OCI-LY3 (cell line): ENCODE data around the gene AP2A2.

Experiments
- H2AFZ ChIP-seq: fragments of 200-600, 300-600 bp; shearing (Covaris generic); 2 replicates; pipeline ENCODE4 v1.6.0; 2014; ENCODE audit warnings: antibody characterized with exemption, low read depth, low read length
- H3K27ac ChIP-seq: fragments of 200-600, 300-600 bp; sonication (generic); 2 replicates; pipeline ENCODE4 v1.5.1; 2014; ENCODE audit warnings: mild to moderate bottlenecking, low read length, moderate library complexity, mixed read lengths
- H3K27me3 ChIP-seq: fragments of 200-600, 300-600 bp; sonication (generic); 2 replicates; pipeline ENCODE4 v1.6.1; 2014; ENCODE audit warnings: low read depth, low read length, mixed read lengths
- H3K36me3 ChIP-seq: fragments of 200-600, 300-600 bp; sonication (generic); replicated peaks from 2 replicates; pipeline ENCODE3; 2014; ENCODE audit warnings: low read depth, low read length, mixed read lengths
- H3K4me1 ChIP-seq: fragments of 300-600, 200-600 bp; sonication (generic); 2 replicates; pipeline ENCODE4 v1.6.1; 2014; ENCODE audit warnings: low read length, mixed read lengths
- H3K4me2 ChIP-seq: fragments of 200-600, 300-600 bp; sonication (generic); 2 replicates; pipeline ENCODE4 v1.6.1; 2014; ENCODE audit warnings: low read length, mixed read lengths
- H3K4me3 ChIP-seq: fragments of 300-600, 200-600 bp; sonication (generic); 2 replicates; pipeline ENCODE4 v1.5.1; 2014; ENCODE audit warnings: antibody characterized with exemption, mild to moderate bottlenecking, low read length, moderate library complexity
- H3K79me2 ChIP-seq: fragments of 300-600, 200-600 bp; shearing (Covaris generic); 2 replicates; pipeline ENCODE4 v1.6.1; 2014; ENCODE audit warnings: mild to moderate bottlenecking, low read length, mixed read lengths
- H3K9ac ChIP-seq: fragments of 300-600, 200-600 bp; shearing (Covaris generic); 2 replicates; pipeline ENCODE4 v1.6.0; 2014; ENCODE audit warnings: mild to moderate bottlenecking, low read length, moderate library complexity
- H3K9me3 ChIP-seq: fragments of 200-600, 300-600 bp; shearing (Covaris generic); 2 replicates; pipeline ENCODE4 v1.6.1; 2014; ENCODE audit warnings: low read length, mixed read lengths; ENCODE audit not compliant: insufficient read depth
- H4K20me1 ChIP-seq: fragments of 200-600, 300-600 bp; sonication (generic); 2 replicates; pipeline ENCODE4 v1.6.1; 2016; ENCODE audit warnings: low read length, mixed read lengths; ENCODE audit not compliant: insufficient read depth
- EZH2phosphoT487 ChIP-seq: fragments of 200-600 bp; shearing (Covaris generic); IDR thresholded peaks from 2 replicates; pipeline ENCODE4 v1.6.1; 2018; ENCODE audit warnings: antibody characterized with exemption, mixed run types, low read depth
- TF ChIP-seq, protein P1 (sequence below): fragments of 200-600, 300-600 bp; sonication (generic); IDR thresholded peaks from 2 replicates; pipeline ENCODE4 v1.5.1; 2014; ENCODE audit warnings: antibody characterized with exemption, low read length, low read depth

The AP2A2 gene

DNA sequence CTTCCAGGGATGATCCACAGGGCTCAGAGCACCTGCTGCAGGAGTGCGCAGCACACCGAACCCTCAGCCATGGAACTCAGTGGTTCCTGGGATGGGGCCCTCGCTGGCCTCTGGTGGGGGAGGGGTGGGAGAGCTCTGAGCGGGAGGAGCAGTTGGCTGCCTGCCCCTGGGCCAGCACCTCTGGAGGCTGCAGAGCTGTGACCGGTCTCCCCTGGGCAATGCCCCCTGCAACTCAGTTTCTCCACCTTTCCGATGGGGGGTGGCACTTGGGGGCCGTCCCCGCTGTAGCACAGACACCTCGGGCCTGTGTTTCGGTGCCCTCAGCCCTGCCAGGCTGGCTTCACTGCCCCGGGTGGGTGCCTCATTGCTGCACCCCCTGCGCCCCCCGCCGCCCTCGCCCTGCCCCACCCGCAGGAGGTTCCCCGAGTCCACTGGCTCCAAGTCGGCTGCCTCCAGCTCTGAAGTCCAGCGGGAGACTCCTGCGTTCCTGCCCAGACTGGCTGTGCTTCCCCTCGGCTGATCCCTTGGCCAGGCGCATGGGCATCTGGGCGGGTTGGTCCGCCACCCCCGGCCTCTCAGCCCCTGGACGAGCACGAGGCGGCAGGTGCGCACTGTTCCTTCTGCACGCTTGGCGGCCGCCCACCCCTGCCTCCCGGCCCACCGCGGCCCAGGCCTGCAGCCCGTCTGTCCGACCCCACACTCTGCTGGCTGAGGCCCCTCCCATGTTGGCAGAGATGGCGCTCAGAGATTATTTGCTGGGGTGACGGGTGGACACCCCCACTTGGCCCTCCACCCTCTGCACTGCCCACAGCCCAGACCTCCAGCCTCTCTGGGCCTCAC, 109.0 kb downstream of the AP2A2 start:
- no peaks in the 10 kb centered on the region for H3K4me1 ChIP-seq
- H3K36me3 ChIP-seq: no peaks in the 10 kb centered on the region
- H3K27ac ChIP-seq: no peak overlapping the region
- TF ChIP-seq, protein P1, sequence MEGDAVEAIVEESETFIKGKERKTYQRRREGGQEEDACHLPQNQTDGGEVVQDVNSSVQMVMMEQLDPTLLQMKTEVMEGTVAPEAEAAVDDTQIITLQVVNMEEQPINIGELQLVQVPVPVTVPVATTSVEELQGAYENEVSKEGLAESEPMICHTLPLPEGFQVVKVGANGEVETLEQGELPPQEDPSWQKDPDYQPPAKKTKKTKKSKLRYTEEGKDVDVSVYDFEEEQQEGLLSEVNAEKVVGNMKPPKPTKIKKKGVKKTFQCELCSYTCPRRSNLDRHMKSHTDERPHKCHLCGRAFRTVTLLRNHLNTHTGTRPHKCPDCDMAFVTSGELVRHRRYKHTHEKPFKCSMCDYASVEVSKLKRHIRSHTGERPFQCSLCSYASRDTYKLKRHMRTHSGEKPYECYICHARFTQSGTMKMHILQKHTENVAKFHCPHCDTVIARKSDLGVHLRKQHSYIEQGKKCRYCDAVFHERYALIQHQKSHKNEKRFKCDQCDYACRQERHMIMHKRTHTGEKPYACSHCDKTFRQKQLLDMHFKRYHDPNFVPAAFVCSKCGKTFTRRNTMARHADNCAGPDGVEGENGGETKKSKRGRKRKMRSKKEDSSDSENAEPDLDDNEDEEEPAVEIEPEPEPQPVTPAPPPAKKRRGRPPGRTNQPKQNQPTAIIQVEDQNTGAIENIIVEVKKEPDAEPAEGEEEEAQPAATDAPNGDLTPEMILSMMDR: no peak
- no peak for TF ChIP-seq EZH2phosphoT487
- H4K20me1 ChIP-seq: no peaks in the 10 kb centered on the region
- H3K4me2 ChIP-seq: no peak overlapping the region
- H3K9ac ChIP-seq: no peak overlapping the region
- H2AFZ ChIP-seq: no peak overlapping the region
- no peaks in the 10 kb centered on the region for H3K27me3 ChIP-seq
- H3K79me2 ChIP-seq: no peaks in the 10 kb centered on the region
- H3K9me3 ChIP-seq: no peaks in the 10 kb centered on the region
- no peak overlapping the region for H3K4me3 ChIP-seq

DNA sequence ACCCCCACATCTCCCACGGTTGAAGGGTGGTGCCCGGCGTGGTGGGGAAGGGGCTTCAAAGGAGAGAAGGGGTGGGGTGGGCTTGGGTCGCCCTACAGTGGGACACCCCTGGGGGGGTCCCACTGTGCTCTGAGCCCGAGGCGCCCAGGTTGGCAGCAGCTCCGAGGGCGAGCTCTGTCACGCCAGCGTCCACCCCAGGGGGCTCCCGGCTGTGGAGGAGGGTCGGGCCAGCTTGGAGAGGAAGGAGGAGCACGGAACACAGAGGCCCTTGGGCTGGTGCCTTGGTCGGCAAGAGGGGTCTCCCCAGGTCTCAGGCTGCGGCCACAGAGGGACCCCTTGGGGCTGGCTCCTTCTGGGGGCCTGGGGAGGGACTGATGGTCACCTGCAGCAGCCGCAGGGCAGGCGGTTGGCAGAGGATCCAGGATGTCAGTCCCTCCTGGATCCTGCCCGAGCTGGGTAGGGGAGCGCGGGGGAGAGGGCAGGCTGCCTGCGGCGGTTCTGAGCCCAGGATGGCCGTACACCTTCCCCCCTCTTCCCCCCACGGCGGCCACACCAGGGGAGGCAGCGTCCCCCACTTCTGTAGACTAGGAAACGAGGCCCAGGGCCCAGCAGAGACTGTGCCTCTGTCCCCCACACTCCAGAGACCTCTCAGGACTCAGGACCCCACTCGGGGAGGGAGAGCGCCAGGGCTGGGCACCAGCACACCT, 110.1 kb downstream of the AP2A2 start:
- Histone ChIP-seq H3K36me3 (no peaks in the 10 kb centered on the region), H3K27ac (no peak overlapping the region), H2AFZ (no peak overlapping the region), H4K20me1 (no peaks in the 10 kb centered on the region), H3K4me1 (no peaks in the 10 kb centered on the region), H3K4me3 (no peak overlapping the region), H3K27me3 (no peaks in the 10 kb centered on the region), H3K4me2 (no peak overlapping the region), H3K79me2 (no peaks in the 10 kb centered on the region), H3K9ac (no peak overlapping the region), H3K9me3 (no peaks in the 10 kb centered on the region)
- TF ChIP-seq, protein P1: no peak
- no peak for TF ChIP-seq EZH2phosphoT487

DNA sequence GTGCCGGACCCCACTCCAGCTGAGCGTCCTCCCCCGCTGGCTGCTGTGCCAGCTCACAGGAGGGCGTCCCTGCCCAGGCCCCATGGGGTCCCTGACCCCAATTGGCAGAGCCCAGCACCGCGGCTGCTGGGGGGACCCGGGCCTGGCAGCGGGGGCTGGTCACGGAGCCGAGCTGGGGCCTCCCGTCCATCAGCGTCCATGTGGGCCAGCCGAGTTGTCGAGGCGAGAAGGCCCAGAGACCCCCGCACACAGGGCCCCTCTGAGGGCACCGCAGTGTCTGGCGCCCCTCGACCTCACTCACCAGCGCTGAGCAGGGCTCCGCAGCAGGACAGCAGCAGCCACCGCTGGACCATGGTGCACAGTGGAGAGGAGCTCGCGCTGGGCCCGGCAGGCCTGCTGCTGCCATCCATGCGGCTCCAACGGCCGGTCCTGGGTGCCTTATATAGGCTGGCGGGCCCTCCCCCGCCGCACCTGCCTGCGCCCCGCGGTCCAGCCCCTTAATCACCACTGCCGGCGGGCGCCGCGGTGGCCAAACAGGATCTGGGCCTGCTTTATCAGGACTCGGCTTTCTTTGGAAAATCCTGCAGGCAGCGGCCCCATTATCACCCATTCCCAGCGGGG, 110.7 kb downstream of the AP2A2 start, which contains the start of gene MUC6:
Gene MUC6, minus strand, starts transcription at position 416 of the 621 bp plus-strand sequence. Its CDS starts 63 bp downstream, at position 353.
- no peaks in the 10 kb centered on the region for H3K9me3 ChIP-seq
- no peaks in the 10 kb centered on the region for H4K20me1 ChIP-seq
- H3K36me3 ChIP-seq: no peaks in the 10 kb centered on the region
- no peak within 1 kb of the TSS for H3K4me3 ChIP-seq
- H3K27me3 ChIP-seq: no peaks in the 10 kb centered on the region
- TF ChIP-seq, protein P1: no peak
- TF ChIP-seq EZH2phosphoT487: no peak
- H3K4me2 ChIP-seq: no peak within 1 kb of the TSS
- no peaks in the 10 kb centered on the region for H3K79me2 ChIP-seq
- H3K4me1 ChIP-seq: no peaks in the 10 kb centered on the region
- H3K9ac ChIP-seq: no peak within 1 kb of the TSS
- H2AFZ ChIP-seq: no peak within 1 kb of the TSS
- H3K27ac ChIP-seq: no peak within 1 kb of the TSS

DNA sequence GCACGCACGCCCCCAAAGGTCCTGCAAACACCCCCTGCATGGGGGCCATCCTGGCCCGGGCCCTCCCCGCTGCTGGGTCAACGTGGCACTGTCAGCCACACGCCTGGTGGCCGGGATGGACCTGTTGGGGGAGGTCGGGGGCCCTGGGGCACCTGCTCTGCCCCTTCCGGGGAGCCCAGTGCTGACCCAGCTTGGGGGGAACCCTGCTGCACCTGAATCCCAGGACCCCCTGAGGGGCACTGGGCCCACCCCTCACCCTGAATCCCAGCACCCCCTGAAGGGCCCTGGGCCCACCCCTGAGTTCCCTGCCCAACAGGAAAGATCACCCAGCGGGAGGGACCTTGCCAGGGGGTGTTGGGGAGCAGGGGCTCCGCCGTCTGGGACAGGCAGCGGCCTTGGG, 111.3 kb downstream of the AP2A2 start:
- no peak overlapping the region for H3K27ac ChIP-seq
- no peak overlapping the region for H3K9ac ChIP-seq
- no peak overlapping the region for H3K4me2 ChIP-seq
- H3K79me2 ChIP-seq: no peaks in the 10 kb centered on the region
- H3K36me3 ChIP-seq: no peaks in the 10 kb centered on the region
- no peaks in the 10 kb centered on the region for H3K27me3 ChIP-seq
- no peaks in the 10 kb centered on the region for H3K4me1 ChIP-seq
- no peak for TF ChIP-seq EZH2phosphoT487
- TF ChIP-seq, protein P1: no peak
- no peak overlapping the region for H2AFZ ChIP-seq
- H3K9me3 ChIP-seq: no peaks in the 10 kb centered on the region
- no peaks in the 10 kb centered on the region for H4K20me1 ChIP-seq
- H3K4me3 ChIP-seq: no peak overlapping the region
